ENCODE measurements around the gene EFCAB14. TPM values are rescaled to one million over a fixed set of nuclear protein-coding genes. Genes with fewer than 3 reads are reported as not detected.

EFCAB14 gene
- total RNA-seq, 4 donors from 2014 or later = 129 to 162 (median 138) TPM

DNA sequence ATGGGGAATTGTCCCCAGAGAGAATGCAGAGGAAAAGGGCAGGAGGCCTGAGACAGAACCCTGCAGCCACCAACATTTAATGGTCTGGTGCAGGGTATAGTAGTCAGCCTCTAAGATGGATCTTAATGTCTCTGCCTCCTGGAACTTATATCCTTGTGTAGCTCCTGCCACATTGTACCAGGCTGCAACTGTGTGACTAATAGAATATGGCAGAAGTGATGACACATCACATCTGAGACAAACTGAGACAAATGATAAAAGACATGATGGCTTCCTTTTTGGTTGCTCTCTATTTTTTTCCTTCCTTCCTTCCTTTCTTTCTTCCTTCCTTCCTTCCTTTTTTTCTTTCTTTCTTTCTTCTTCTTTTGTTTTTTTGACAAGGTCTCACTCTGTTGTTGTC lies 42.8 kb upstream of the EFCAB14 start:
- no peak for DNase-seq
- no peaks in the 10 kb centered on the region for H3K36me3 ChIP-seq
- no peaks in the 10 kb centered on the region for H3K27me3 ChIP-seq
- TF ChIP-seq CTCF (IDR thresholded peaks at IDR 0.05) (no peak), POLR2A (IDR thresholded peaks at IDR 0.05) (no peak)
- peaks cover 29 to 37% of the 10 kb centered on the region in 2 donors for H3K4me1 ChIP-seq
- no peak overlapping the region for H3K27ac ChIP-seq
- intact Hi-C loops (cut with DNase I) = no loop called here
- no peak overlapping the region for H3K4me3 ChIP-seq (replicated peaks in 1 of 3)
- H3K9me3 ChIP-seq = no peaks in the 10 kb centered on the region

- intact Hi-C loops (cut with DNase I) = no loop called here
- no peak for DNase-seq
- Histone ChIP-seq H3K36me3 (no peaks in the 10 kb centered on the region), H3K27me3 (no peaks in the 10 kb centered on the region), H3K4me1 (peaks cover 31 to 44% of the 10 kb centered on the region in 2 donors), H3K9me3 (no peaks in the 10 kb centered on the region), H3K27ac (no peak overlapping the region), H3K4me3 (replicated peaks in 1 of 3) (no peak overlapping the region)
- 81 to 87% methylated on average over 2 of the region's 2 CpGs for WGBS, 2 donors
- no peak for TF ChIP-seq POLR2A (IDR thresholded peaks at IDR 0.05)
- no peak for TF ChIP-seq CTCF (IDR thresholded peaks at IDR 0.05)
Measured at GRCh38 chr1:46760558-46761166, 41.7 kb upstream of the EFCAB14 start.

GRCh38 chr1:46757956-46758528 lies 39.1 kb upstream of the EFCAB14 start:
- H3K4me1 ChIP-seq = peaks cover 39 to 59% of the 10 kb centered on the region in 2 donors
- no peak overlapping the region for H3K4me3 ChIP-seq (replicated peaks in 1 of 3)
- no peak for DNase-seq
- no peaks in the 10 kb centered on the region for H3K27me3 ChIP-seq
- H3K27ac ChIP-seq = peak overlapping the region; percentile 83 to 89 (median 85)
- no peak for TF ChIP-seq CTCF (IDR thresholded peaks at IDR 0.05)
- TF ChIP-seq POLR2A (IDR thresholded peaks at IDR 0.05) = no peak
- H3K9me3 ChIP-seq = no peaks in the 10 kb centered on the region
- intact Hi-C loops (cut with DNase I) = no loop called here
- no peaks in the 10 kb centered on the region for H3K36me3 ChIP-seq

DNA sequence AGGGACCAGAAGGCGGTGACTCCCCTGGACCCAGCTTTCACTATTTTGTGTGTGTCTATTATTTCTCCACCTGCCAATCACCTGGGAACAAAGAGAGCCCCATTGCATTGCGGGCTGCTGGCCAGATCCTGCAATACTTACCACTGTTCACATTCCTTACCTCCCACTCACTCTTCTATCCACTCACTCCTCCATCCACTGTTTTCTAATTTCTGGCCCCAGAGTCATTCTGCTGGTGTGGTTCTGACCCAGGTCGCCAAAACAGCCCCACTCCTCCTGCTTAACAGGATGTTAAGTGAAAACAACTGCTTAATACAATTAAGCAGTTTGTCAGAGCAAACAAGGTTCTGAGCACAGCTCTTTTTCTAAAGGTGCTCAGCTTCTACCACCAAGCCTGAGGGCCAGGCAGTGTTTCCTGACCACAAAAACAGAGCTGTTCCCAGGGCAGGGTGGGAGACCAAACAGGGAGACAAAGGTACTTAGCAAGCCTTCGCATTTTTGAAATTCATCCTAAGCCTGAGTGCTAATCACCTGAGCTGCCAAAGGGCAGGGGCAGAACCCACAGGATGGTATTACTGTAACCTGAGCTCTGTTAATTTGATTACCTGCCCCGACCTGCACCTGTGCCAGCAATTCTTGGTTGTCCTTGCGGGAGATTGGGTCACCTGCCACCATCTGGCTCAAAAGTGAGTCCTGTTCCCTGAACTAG lies 38.5 kb upstream of the EFCAB14 start:
- Histone ChIP-seq H3K9me3 (no peaks in the 10 kb centered on the region), H3K4me1 (peaks cover 39 to 59% of the 10 kb centered on the region in 2 donors), H3K27me3 (no peaks in the 10 kb centered on the region), H3K27ac (peak overlapping the region; percentile 83 to 89 (median 85)), H3K36me3 (no peaks in the 10 kb centered on the region), H3K4me3 (replicated peaks in 1 of 3) (no peak overlapping the region)
- intact Hi-C loops (cut with DNase I) = no loop called here
- DNase-seq = peak; percentile 89 to 91
- TF ChIP-seq CTCF (IDR thresholded peaks at IDR 0.05) (peak in 1 of 6 experiments; percentile 2), POLR2A (IDR thresholded peaks at IDR 0.05) (peak in 1 of 2 donors; percentile 39)
- 20 to 26% methylated on average over 6 of the region's 6 CpGs for WGBS, 2 donors

DNA sequence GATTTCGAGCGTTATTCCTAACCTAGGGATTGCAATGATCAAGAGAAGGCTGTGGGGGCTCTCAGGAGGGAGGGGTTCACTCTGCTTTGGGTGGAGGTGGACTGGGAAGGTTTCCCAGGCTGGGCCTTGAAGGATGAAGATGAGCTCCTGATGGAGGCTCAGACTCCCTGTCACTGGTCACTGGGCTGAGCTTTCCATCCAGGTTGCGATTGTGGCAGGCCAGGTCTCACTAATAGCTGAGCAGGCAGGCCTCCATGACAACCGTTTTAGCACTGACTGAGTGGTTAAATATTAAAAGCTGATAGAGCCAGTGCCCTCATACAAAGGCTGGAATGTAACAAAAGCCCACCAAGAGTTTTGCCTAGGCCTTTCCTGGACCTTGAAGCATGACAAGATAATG lies 36.2 kb upstream of the EFCAB14 start:
- WGBS, 2 donors = 85% methylated on average over 4 of the region's 4 CpGs
- no peak for TF ChIP-seq POLR2A (IDR thresholded peaks at IDR 0.05)
- no peak for TF ChIP-seq CTCF (IDR thresholded peaks at IDR 0.05)
- no peak overlapping the region for H3K4me3 ChIP-seq (replicated peaks in 1 of 3)
- peak overlapping the region; percentile 83 to 89 (median 85) for H3K27ac ChIP-seq
- no peaks in the 10 kb centered on the region for H3K27me3 ChIP-seq
- H3K9me3 ChIP-seq = no peaks in the 10 kb centered on the region
- DNase-seq = no peak
- H3K36me3 ChIP-seq = no peaks in the 10 kb centered on the region
- intact Hi-C loops (cut with DNase I) = no loop called here
- H3K4me1 ChIP-seq = peaks cover 41 to 54% of the 10 kb centered on the region in 2 donors

All from thyroid gland (tissue), 4 donors.